Measurements from ENCODE around the gene STK39. TPM values are rescaled to one million over a fixed set of nuclear protein-coding genes. Genes with fewer than 3 reads are reported as not detected.

STK39 gene
- total RNA-seq, 2 experiments from 2014 or later: 17.7 to 41.1 TPM

GRCh38 chr2:168087401-168087800 is 160.0 kb downstream of the STK39 start:
- no peak overlapping the region for H3K4me2 ChIP-seq (ENCODE audit: low read length)
- H3K9me2 ChIP-seq (ENCODE audit: insufficient read depth, low read length): no peaks in the 10 kb centered on the region
- ChIA-PET CTCF (ENCODE audit: unreplicated experiment) (no interaction called here), POLR2A (interaction anchor here (0.7 to 1.6 kb wide), 3 partner anchors 10 to 101 kb away, joined by 3 to 5 read pairs (median 5); no protein-coding TSS in a partner anchor)
- no peaks in the 10 kb centered on the region for H4K20me1 ChIP-seq (ENCODE audit: insufficient read depth, low read length)
- intact Hi-C loops (cut with micrococcal nuclease; ENCODE audit: unreplicated experiment): no loop called here
- no peak for DNase-seq (ENCODE audit: low spot score)
- no peaks in the 10 kb centered on the region for H3K9me3 ChIP-seq (ENCODE audit: low read length)
- H3K4me3 ChIP-seq (ENCODE audit: low read depth, low read length, poor library complexity, severe bottlenecking): no peak overlapping the region
- no peak overlapping the region for H2AFZ ChIP-seq (ENCODE audit: low read length)
- TF ChIP-seq EZH2phosphoT487 (IDR thresholded peaks at IDR 0.05; ENCODE audit: borderline replicate concordance, low read depth, low read length) (no peak), CTCF (conservative IDR thresholded peaks at IDR 0.05; ENCODE audit: low read length) (no peak)
- no peaks in the 10 kb centered on the region for H3K36me3 ChIP-seq (ENCODE audit: insufficient read depth, low read length)
- H3K4me1 ChIP-seq (ENCODE audit: insufficient read depth, low read length, poor library complexity, severe bottlenecking): peaks cover 11% of the 10 kb centered on the region
- no peaks in the 10 kb centered on the region for H3K79me2 ChIP-seq (ENCODE audit: insufficient read depth, low read depth, low read length)
- BruUV-seq (replicated peaks): no TSS peak
- no peak overlapping the region for H3K27ac ChIP-seq (ENCODE audit: low read depth, low read length, poor library complexity, severe bottlenecking)

- TF ChIP-seq EZH2phosphoT487 (IDR thresholded peaks at IDR 0.05; ENCODE audit: borderline replicate concordance, low read depth, low read length): no peak
- no peak for TF ChIP-seq CTCF (conservative IDR thresholded peaks at IDR 0.05; ENCODE audit: low read length)
- Histone ChIP-seq H3K9me2 (ENCODE audit: insufficient read depth, low read length) (no peaks in the 10 kb centered on the region), H2AFZ (ENCODE audit: low read length) (no peak overlapping the region), H3K9me3 (ENCODE audit: low read length) (no peaks in the 10 kb centered on the region), H3K27ac (ENCODE audit: low read depth, low read length, poor library complexity, severe bottlenecking) (no peak overlapping the region), H3K4me1 (ENCODE audit: insufficient read depth, low read length, poor library complexity, severe bottlenecking) (peaks cover 11% of the 10 kb centered on the region), H3K4me2 (ENCODE audit: low read length) (no peak overlapping the region), H3K79me2 (ENCODE audit: insufficient read depth, low read depth, low read length) (no peaks in the 10 kb centered on the region), H4K20me1 (ENCODE audit: insufficient read depth, low read length) (no peaks in the 10 kb centered on the region), H3K36me3 (ENCODE audit: insufficient read depth, low read length) (no peaks in the 10 kb centered on the region), H3K4me3 (ENCODE audit: low read depth, low read length, poor library complexity, severe bottlenecking) (no peak overlapping the region)
- POLR2A ChIA-PET: interaction anchor here (0.6 to 1.6 kb wide), 4 partner anchors 10 to 977 kb away, joined by 3 to 5 read pairs (median 5); no protein-coding TSS in a partner anchor
- intact Hi-C loops (cut with micrococcal nuclease; ENCODE audit: unreplicated experiment): no loop called here
- no TSS peak for BruUV-seq (replicated peaks)
- CTCF ChIA-PET (ENCODE audit: unreplicated experiment): no interaction called here
- DNase-seq (ENCODE audit: low spot score): no peak
Observed at GRCh38 chr2:168086851-168087250, 160.5 kb downstream of the STK39 start.

GRCh38 chr2:168085801-168086361 is 161.5 kb downstream of the STK39 start:
- Histone ChIP-seq H3K4me2 (ENCODE audit: low read length) (no peak overlapping the region), H3K4me1 (ENCODE audit: insufficient read depth, low read length, poor library complexity, severe bottlenecking) (peaks cover 11% of the 10 kb centered on the region), H4K20me1 (ENCODE audit: insufficient read depth, low read length) (no peaks in the 10 kb centered on the region), H3K4me3 (ENCODE audit: low read depth, low read length, poor library complexity, severe bottlenecking) (no peak overlapping the region), H3K36me3 (ENCODE audit: insufficient read depth, low read length) (no peaks in the 10 kb centered on the region), H3K9me2 (ENCODE audit: insufficient read depth, low read length) (no peaks in the 10 kb centered on the region), H3K79me2 (ENCODE audit: insufficient read depth, low read depth, low read length) (no peaks in the 10 kb centered on the region), H3K9me3 (ENCODE audit: low read length) (no peaks in the 10 kb centered on the region), H3K27ac (ENCODE audit: low read depth, low read length, poor library complexity, severe bottlenecking) (no peak overlapping the region), H2AFZ (ENCODE audit: low read length) (no peak overlapping the region)
- intact Hi-C loops (cut with micrococcal nuclease; ENCODE audit: unreplicated experiment): no loop called here
- CTCF ChIA-PET (ENCODE audit: unreplicated experiment): no interaction called here
- no TSS peak for BruUV-seq (replicated peaks)
- POLR2A ChIA-PET: interaction anchor here (0.6 to 1.5 kb wide), 5 partner anchors 9 to 978 kb away, joined by 3 to 5 read pairs (median 3); no protein-coding TSS in a partner anchor
- TF ChIP-seq EZH2phosphoT487 (IDR thresholded peaks at IDR 0.05; ENCODE audit: borderline replicate concordance, low read depth, low read length) (no peak), CTCF (conservative IDR thresholded peaks at IDR 0.05; ENCODE audit: low read length) (no peak)
- no peak for DNase-seq (ENCODE audit: low spot score)
